ENCODE results near the gene TSNAX.

The TSNAX gene

DNA sequence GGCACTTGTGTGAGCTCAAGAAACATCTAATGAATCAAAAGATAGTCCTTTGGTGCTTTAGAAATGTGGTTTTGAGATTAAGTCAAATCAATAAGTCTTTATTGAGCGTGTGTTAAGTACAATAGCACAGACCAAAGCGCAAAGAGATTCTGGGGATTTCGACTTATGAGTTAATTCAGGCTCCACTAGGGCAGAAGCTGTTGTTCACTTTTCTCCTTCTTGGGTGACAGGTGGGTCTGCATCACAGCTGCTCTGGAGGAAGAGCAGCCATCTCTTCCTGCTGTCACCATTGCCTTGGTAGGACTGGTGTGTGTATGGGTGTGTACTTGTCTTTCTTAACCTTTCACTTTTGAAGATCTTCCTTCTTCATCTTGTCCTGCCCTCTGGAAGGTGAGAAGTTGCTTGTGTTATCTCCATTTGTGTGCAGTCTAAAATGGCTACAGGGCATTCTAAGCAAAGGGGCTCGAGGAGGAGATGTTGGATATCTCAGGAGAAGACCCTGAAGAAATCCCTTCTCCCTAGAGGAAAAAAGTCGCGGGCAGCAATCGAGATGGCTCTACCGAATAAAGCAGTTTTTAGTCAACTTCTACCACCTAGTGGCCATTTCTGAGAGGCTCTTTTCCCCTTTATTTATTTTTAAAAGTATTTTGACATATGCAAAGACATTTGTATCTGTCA lies 75.3 kb downstream of the TSNAX start:
- peak; percentile 100 for DNase-seq

GRCh38 chr1:231604276-231604621 lies 75.8 kb downstream of the TSNAX start:
- DNase-seq = no peak

DNA sequence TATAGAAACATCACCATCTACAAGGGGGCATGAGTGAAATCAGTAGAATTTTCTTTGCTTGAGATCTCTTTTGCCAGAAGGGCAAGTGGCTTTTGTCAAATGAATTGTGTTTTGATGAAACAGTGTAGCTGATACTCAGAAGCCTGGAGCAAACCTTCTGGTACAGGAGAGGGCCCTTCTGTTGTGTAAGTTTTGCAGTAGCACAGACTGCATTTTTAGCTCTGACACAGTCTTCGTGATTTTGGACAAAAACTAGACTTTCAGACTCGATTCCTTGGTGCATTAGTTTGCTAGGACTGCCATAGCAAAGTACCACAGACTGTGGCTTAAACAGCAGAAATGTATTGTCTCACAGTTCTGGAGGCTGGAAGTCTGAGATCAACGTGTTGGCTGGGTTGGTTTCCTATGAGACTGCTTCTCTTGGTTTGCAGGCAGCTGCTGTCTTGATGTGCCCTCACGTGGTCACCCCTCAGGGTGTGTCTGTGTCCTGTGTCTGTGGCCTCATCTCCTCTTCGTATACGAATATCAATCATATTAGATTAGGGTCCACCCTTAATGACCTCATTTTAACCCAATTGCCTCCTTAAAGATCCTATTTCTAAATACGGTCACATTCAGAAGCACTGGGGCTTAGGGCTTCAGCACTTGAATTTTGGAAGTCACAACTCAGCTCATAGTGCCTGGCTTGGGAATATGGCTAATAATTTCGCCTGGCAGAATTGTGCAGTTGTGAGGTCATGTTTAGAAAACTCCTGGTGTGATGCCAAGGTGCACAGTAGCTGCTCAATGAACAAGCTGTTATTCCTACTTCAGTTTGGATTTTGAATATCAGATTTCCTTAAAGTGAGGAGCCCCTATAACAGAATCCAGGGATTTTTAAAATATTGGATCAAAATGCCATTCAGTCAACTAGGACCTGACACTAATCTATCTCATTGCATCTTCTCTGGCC lies 77.0 kb downstream of the TSNAX start:
- DNase-seq = no peak

- no peak for DNase-seq
Measured at GRCh38 chr1:231606712-231607111, 78.2 kb downstream of the TSNAX start.

DNA sequence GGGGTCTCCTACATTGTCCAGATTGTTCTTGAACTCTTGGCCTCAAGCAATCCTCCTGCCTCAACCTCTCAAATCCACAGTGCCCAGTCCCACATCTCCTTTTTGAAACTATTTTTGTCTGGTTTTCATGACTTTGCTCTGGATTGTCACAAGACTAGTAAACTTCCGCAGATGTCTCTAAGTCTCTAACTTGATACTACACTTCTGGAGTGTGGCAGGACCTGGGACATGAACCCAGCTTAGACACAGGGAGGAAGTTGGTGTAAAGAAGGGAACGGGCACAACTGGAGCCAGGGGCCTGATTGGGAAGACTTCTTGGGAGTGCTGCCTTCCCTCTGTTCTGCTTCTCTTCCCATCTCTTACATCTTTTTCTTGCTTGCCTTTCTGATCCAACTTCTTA lies 81.9 kb downstream of the TSNAX start:
- DNase-seq = no peak

GRCh38 chr1:231611111-231611510 lies 82.6 kb downstream of the TSNAX start:
- no peak for DNase-seq

DNA sequence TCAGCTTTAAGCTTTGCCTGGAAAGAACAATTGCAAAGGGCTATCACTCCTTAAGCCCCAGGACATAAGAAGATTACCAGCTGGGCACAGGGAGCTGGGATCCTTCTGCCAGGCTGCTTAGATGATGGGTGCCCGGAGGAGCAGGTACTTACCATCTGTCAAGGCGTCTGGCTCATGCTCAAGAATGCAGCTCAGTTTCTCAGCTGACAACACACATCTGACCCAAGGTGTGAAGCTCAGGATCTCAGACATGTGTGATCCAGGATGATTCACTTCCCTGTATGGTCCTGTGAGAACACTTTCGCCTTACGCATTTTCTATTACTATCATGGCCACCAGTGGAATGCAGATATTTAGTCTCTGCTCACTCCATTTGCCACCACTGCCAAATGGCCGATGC lies 83.4 kb downstream of the TSNAX start:
- no peak for DNase-seq

GRCh38 chr1:231612393-231613089 lies 84.1 kb downstream of the TSNAX start:
- DNase-seq = no peak

- no peak for DNase-seq
Measured at GRCh38 chr1:231613419-231614349, 85.2 kb downstream of the TSNAX start.
